ENCODE data around the gene SMIM1.

Gene SMIM1

GRCh38 chr1:3777078-3777547 is 4.6 kb downstream of the SMIM1 start:
- no peak for DNase-seq (ENCODE audit: low read depth in 2 of 2)

- DNase-seq (ENCODE audit: low read depth in 2 of 2): no peak
These were observed 5.4 kb downstream of the SMIM1 start for GRCh38 chr1:3777647-3778589.

- DNase-seq (ENCODE audit: low read depth in 2 of 2): no peak
These were observed 6.2 kb downstream of the SMIM1 start for GRCh38 chr1:3778590-3779264.

GRCh38 chr1:3779265-3779911 is 6.8 kb downstream of the SMIM1 start:
- no peak for DNase-seq (ENCODE audit: low read depth in 2 of 2)

GRCh38 chr1:3779912-3780416 is 7.4 kb downstream of the SMIM1 start:
- DNase-seq (ENCODE audit: low read depth in 2 of 2): no peak

- DNase-seq (ENCODE audit: low read depth in 2 of 2): no peak
These were observed 8.4 kb downstream of the SMIM1 start for GRCh38 chr1:3780901-3781300.

- DNase-seq (ENCODE audit: low read depth in 2 of 2): no peak
These were observed 11.3 kb downstream of the SMIM1 start for GRCh38 chr1:3783651-3784474.

GRCh38 chr1:3785045-3785444 is 12.5 kb downstream of the SMIM1 start:
- no peak for DNase-seq (ENCODE audit: low read depth in 2 of 2)

GRCh38 chr1:3785456-3786157 is 13.1 kb downstream of the SMIM1 start:
- DNase-seq (ENCODE audit: low read depth in 2 of 2): no peak

- DNase-seq (ENCODE audit: low read depth in 2 of 2): no peak
These were observed 14.2 kb downstream of the SMIM1 start for GRCh38 chr1:3786468-3787348.

GRCh38 chr1:3787349-3787715 is 14.8 kb downstream of the SMIM1 start:
- DNase-seq (ENCODE audit: low read depth in 2 of 2): peak in 1 of 2 donors; percentile 13

GRCh38 chr1:3787745-3788605 is 15.4 kb downstream of the SMIM1 start:
- DNase-seq (ENCODE audit: low read depth in 2 of 2): no peak

GRCh38 chr1:3788756-3789420 is 16.3 kb downstream of the SMIM1 start:
- DNase-seq (ENCODE audit: low read depth in 2 of 2): no peak

GRCh38 chr1:3789421-3790300 is 17.1 kb downstream of the SMIM1 start:
- no peak for DNase-seq (ENCODE audit: low read depth in 2 of 2)

GRCh38 chr1:3790500-3790923 is 18.0 kb downstream of the SMIM1 start:
- DNase-seq (ENCODE audit: low read depth in 2 of 2): no peak

- no peak for DNase-seq (ENCODE audit: low read depth in 2 of 2)
These were observed 18.4 kb downstream of the SMIM1 start for GRCh38 chr1:3790952-3791351.
